AG04450 (cell line): ENCODE measurements around the gene EPC1. TPM values are rescaled to one million over a fixed set of nuclear protein-coding genes. Genes with fewer than 3 reads are reported as not detected.
"Not testable (repeated sequence)": the region's sequence is repeated elsewhere in the genome, so short reads cannot be mapped to it uniquely, and the experiment has no call there.

Experiments used
- CTCF ChIA-PET: fragments of 300-600, 350-600 bp; formaldehyde crosslinking; extraction: SDS; loops from one replicate; lab custom pipeline; 2022; ENCODE audit warnings: antibody characterized with exemption, inconsistent platforms; lab: Charles Lee
- POLR2A ChIA-PET: fragments of 350-600 bp; formaldehyde crosslinking; extraction: SDS; loops from one replicate; lab custom pipeline; 2021; ENCODE audit warnings: antibody characterized with exemption, inconsistent platforms; lab: Yijun Ruan, JAX
- DNase-seq: peaks from one replicate; pipeline ENCODE4 v3.0.0-alpha.2; 2011; ENCODE audit warnings: low read depth, low spot score
- H3K27ac ChIP-seq: one replicate; pipeline ENCODE4 v1.5.1; 2012; ENCODE audit warnings: low read depth, low read length, control low read depth
- H3K27me3 ChIP-seq: one replicate; pipeline ENCODE4 v1.6.0; 2012; ENCODE audit warnings: low read length; ENCODE audit not compliant: control insufficient read depth, insufficient read depth
- H3K4me3 ChIP-seq: 2 replicates; pipeline ENCODE4 v1.5.1; 2011; ENCODE audit warnings: mild to moderate bottlenecking, low read depth, low read length, control low read depth
- H3K9me3 ChIP-seq: 2 replicates; pipeline ENCODE4 v1.5.1; 2012; ENCODE audit warnings: low read length; ENCODE audit not compliant: control insufficient read depth, insufficient read depth
- CTCF ChIP-seq: IDR thresholded peaks from 2 replicates; pipeline ENCODE4 v1.5.1; 2011; ENCODE audit warnings: low read depth, low read length, control low read depth, inconsistent platforms
- polyA plus RNA-seq: library from polyadenylated mRNA; depleted of rRNA; stranded (reverse); fragments of >200 nt; gene quantifications from 2 replicates; pipeline ENCODE4 v1.2.3, GENCODE V29; 2011

The EPC1 gene
- polyA plus RNA-seq, 1 experiment, result 34.1 TPM

DNA sequence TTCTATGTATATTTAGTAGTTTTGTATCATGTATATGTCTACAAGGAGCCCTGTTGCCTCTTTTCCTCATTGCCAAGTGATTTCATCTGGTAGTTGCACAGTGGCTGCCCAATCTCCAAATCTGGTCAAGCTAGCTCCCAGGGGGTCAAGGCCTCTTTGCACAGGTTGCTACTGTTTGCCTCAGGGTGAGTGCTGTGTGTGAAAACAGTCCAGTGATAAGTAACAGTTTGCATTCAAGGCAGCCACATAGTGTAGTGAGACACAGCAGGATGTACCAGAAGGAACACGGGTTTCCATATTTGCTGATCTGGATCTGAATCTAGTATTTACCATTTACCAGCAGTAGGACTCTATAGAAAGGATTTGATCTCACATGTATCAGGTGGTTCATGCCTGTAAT is 13.3 kb upstream of the EPC1 start:
- Histone ChIP-seq H3K27me3 (no peaks in the 10 kb centered on the region), H3K4me3 (no peak overlapping the region), H3K27ac (no peak overlapping the region), H3K9me3 (no peaks in the 10 kb centered on the region; the same call in 1 of the 2 replicates)
- ChIA-PET CTCF (interaction anchor here (1.0 to 1.1 kb wide), 2 partner anchors 170 to 649 kb away, joined by 3 read pairs; no protein-coding TSS in a partner anchor), POLR2A (no interaction called here)
- no peak for DNase-seq
- TF ChIP-seq CTCF, result no peak

DNA sequence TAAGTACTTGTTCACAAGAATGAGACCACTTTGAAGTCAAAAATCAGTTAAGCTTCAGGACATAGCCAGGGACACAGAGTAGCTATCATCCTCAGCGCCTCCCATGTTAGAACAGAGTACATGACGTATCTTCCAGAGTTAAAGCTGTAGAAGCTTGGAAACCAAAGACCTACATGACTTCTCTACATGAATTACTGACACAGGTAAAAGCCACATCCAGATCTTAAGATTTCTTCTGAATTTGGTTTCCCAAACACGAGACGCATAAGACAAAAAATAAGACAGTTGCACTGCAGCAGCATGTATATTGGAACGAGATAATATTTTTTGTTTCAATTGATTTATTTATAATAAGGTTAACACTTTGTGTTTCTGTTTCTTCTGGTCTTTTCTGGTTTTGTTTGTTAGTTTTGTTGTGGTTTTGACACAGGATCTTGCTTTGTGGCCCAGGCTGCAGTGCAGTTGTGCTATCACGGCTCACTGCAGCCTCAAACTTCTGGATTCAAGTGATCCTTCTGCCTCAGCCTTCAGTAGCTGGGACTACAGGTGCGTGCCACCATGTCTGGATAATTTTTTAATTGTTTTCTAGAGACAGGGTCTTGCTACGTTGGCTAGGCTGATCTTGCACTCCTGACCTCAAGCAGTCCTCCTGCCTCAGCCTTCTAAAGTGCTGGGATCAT is 10.2 kb upstream of the EPC1 start:
- no peak for DNase-seq
- no peaks in the 10 kb centered on the region for H3K27me3 ChIP-seq
- POLR2A ChIA-PET, result no interaction called here
- CTCF ChIA-PET, result interaction anchor here (0.5 kb wide), 1 partner anchor 482 kb away, joined by 12 read pairs; no protein-coding TSS in a partner anchor
- no peak for TF ChIP-seq CTCF
- no peak overlapping the region for H3K4me3 ChIP-seq
- H3K27ac ChIP-seq, result no peak overlapping the region
- H3K9me3 ChIP-seq, result no peaks in the 10 kb centered on the region; the same call in 1 of the 2 replicates

DNA sequence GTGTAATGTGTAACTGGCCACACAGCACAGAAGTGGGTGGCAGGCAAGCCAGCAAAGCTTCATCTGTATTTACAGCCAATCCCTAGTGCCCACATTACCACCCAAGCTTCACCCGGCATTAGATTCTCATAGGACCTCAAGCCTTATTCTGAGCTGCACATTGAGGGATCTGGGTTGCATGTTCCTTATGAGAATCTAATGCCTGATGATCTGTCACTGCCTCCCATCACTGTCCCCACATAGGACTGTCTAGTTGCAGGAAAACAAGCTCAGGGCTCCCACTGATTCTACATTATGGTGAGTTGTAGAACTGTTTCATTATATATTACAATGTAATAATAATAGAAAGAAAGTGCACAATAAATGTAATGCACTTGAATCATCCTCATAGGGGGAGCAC is 7.7 kb upstream of the EPC1 start:
- H3K4me3 ChIP-seq, DNase-seq, H3K27ac ChIP-seq, H3K27me3 ChIP-seq, H3K9me3 ChIP-seq, CTCF ChIA-PET: not testable (repeated sequence)
- POLR2A ChIA-PET, result interaction anchor here (0.6 kb wide), 1 partner anchor 493 kb away, joined by 4 read pairs; no protein-coding TSS in a partner anchor

DNA sequence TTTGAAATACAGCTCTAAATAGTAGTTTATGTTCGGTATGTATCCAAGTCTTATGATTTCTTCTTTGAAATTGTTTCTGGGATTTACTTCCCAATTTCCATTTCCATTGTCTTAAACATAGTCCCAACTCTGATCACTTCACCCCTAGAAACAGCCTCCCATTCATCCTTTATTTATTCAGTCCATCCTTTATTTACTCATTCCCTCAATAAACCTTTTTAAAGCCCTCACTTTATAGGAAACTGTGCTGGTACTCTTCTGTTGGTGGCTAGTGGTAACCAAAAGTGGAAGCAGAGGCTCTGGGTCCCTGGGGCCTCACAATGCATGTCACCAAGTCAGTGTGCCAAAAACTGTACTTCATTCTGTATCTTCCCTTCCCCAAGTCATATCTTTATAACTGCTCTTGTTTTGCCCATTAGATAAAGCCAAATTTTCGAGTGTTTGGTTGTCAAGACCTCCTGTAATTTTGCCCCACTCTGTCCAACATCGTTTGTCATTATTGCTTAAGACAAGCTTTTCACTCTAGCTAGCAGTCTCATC is 3.9 kb upstream of the EPC1 start:
- DNase-seq, result no peak
- ChIA-PET POLR2A (no interaction called here), CTCF (no interaction called here)
- H3K4me3 ChIP-seq, result no peak overlapping the region
- no peaks in the 10 kb centered on the region; the same call in 1 of the 2 replicates for H3K9me3 ChIP-seq
- no peak for TF ChIP-seq CTCF
- no peaks in the 10 kb centered on the region for H3K27me3 ChIP-seq
- no peak overlapping the region for H3K27ac ChIP-seq

- CTCF ChIA-PET, result no interaction called here
These were observed 3.2 kb upstream of the EPC1 start for GRCh38 chr10:32349968-32350738.

More at GRCh38 chr10:32349968-32350738, 3.2 kb upstream of the EPC1 start:
- Histone ChIP-seq H3K27me3 (no peaks in the 10 kb centered on the region), H3K4me3 (no peak overlapping the region), H3K9me3 (no peaks in the 10 kb centered on the region; the same call in 1 of the 2 replicates), H3K27ac (no peak overlapping the region)
- DNase-seq, result no peak
- POLR2A ChIA-PET, result no interaction called here
- no peak for TF ChIP-seq CTCF
